Breast epithelium (tissue), 3 donors: Measurements from ENCODE around the gene NSMCE1.

Experiments used
- POLR2A ChIP-seq: fragments of 450-650 bp; IDR thresholded peaks from one replicate; pipeline ENCODE4 v1.6.1; 2016; ENCODE audit warnings: antibody characterized with exemption, mild to moderate bottlenecking, moderate library complexity
- TF ChIP-seq, protein P1 (sequence below), 3 donors: fragments of 450-650 bp; IDR thresholded peaks; one replicate each; pipeline ENCODE4 v1.5.1; 2016 to 2017; ENCODE audit warnings: antibody characterized with exemption in 3 of 3, mild to moderate bottlenecking in 3 of 3, moderate library complexity in 3 of 3

DNA sequence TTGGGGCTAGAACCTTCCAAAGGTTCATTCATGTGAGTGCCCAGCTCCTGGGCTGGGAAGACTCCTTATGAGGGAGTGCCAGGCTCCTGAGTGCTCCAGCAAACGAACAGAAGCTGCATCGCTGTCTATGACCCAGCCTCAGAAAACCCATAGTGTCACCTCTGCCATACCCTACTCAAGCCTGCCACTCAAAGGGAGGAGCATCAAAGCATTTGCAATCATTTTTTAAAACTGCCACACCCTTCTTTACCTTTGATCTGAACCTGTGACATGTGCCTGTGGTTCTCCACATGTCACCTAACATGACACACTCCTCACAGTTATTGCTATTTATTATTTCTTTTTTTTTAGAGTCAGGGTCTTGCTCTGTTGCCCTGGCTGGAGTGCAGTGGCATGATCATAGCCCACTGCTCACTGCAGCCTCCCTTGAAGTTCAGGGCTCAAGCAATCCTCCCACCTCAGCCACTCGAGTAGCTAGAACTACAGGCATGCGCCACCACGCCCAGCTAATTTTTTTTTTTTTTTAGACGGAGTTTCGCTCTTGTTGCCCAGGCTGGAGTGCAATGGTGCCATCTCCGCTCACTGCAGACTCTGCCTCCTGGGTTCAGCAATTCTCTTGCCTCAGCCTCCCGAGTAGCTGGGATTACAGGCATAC lies 72.5 kb downstream of the NSMCE1 start:
- TF ChIP-seq, protein P1, sequence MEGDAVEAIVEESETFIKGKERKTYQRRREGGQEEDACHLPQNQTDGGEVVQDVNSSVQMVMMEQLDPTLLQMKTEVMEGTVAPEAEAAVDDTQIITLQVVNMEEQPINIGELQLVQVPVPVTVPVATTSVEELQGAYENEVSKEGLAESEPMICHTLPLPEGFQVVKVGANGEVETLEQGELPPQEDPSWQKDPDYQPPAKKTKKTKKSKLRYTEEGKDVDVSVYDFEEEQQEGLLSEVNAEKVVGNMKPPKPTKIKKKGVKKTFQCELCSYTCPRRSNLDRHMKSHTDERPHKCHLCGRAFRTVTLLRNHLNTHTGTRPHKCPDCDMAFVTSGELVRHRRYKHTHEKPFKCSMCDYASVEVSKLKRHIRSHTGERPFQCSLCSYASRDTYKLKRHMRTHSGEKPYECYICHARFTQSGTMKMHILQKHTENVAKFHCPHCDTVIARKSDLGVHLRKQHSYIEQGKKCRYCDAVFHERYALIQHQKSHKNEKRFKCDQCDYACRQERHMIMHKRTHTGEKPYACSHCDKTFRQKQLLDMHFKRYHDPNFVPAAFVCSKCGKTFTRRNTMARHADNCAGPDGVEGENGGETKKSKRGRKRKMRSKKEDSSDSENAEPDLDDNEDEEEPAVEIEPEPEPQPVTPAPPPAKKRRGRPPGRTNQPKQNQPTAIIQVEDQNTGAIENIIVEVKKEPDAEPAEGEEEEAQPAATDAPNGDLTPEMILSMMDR (IDR thresholded peaks at IDR 0.05) = no peak
- no peak for TF ChIP-seq POLR2A
